RWPE1 (cell line): ENCODE data around the gene KLHL14.
A peak's percentile ranks its signal among the peaks of the same experiment; 100 is the strongest.
"Not testable (repeated sequence)": the region's sequence is repeated elsewhere in the genome, so short reads cannot be mapped to it uniquely, and the experiment has no call there.

Experiments
- CTCF ChIA-PET: fragments of 350-600 bp; sonication (Branson Sonifier 250); formaldehyde crosslinking; extraction: SDS; loops from one replicate; lab custom pipeline; 2021; lab: Yijun Ruan, JAX
- POLR2A ChIA-PET: fragments of 400-600 bp; formaldehyde crosslinking; extraction: SDS; loops from one replicate; lab custom pipeline; 2020; ENCODE audit warnings: antibody characterized with exemption; ENCODE audit not compliant: low non-redundant PET; lab: Yijun Ruan, JAX
- DNase-seq: peaks from one replicate; pipeline ENCODE4 v3.0.0; 2012; ENCODE audit warnings: low spot score
- H3K27ac ChIP-seq: fragments of 450-650 bp; 2 replicates; pipeline ENCODE4 v1.5.1; 2017
- CTCF ChIP-seq: fragments of 450-650 bp; conservative IDR thresholded peaks from 2 replicates; pipeline ENCODE4 v1.5.1; 2017; ENCODE audit warnings: low read depth, mild to moderate bottlenecking

KLHL14 gene

GRCh38 chr18:32661486-32662299, 111.1 kb downstream of the KLHL14 start:
- ChIA-PET POLR2A (no interaction called here), CTCF (interaction anchor here (0.6 kb wide), 1 partner anchor 474 kb away, joined by 3 read pairs; no protein-coding TSS in a partner anchor)
- DNase-seq: peak; percentile 49

GRCh38 chr18:32654507-32654906, 118.3 kb downstream of the KLHL14 start:
- POLR2A ChIA-PET, DNase-seq, H3K27ac ChIP-seq, CTCF ChIA-PET: not testable (repeated sequence)

More at GRCh38 chr18:32661486-32662299, 111.1 kb downstream of the KLHL14 start:
- H3K27ac ChIP-seq: no peak overlapping the region
- no peak for TF ChIP-seq CTCF

GRCh38 chr18:32637659-32638058, 135.2 kb downstream of the KLHL14 start:
- DNase-seq, CTCF ChIA-PET, POLR2A ChIA-PET, H3K27ac ChIP-seq: not testable (repeated sequence)

- DNase-seq: no peak
- no peak overlapping the region for H3K27ac ChIP-seq
- CTCF ChIA-PET: no interaction called here
- TF ChIP-seq CTCF: no peak
- POLR2A ChIA-PET: no interaction called here
Measured at GRCh38 chr18:32637226-32637625, 135.6 kb downstream of the KLHL14 start.

- POLR2A ChIA-PET: no interaction called here
- TF ChIP-seq CTCF: no peak
- CTCF ChIA-PET: no interaction called here
- DNase-seq: no peak
- H3K27ac ChIP-seq: no peak overlapping the region
Measured at GRCh38 chr18:32634876-32635431, 137.9 kb downstream of the KLHL14 start.

GRCh38 chr18:32629981-32630700, 142.7 kb downstream of the KLHL14 start:
- no peak for TF ChIP-seq CTCF
- ChIA-PET POLR2A (no interaction called here), CTCF (interaction anchor here (0.6 kb wide), 1 partner anchor 571 kb away, joined by 3 read pairs; no protein-coding TSS in a partner anchor)
- no peak for DNase-seq
- no peak overlapping the region for H3K27ac ChIP-seq

GRCh38 chr18:32629292-32629691, 143.5 kb downstream of the KLHL14 start:
- no peak for DNase-seq
- ChIA-PET POLR2A (no interaction called here), CTCF (interaction anchor here (0.6 kb wide), 1 partner anchor 572 kb away, joined by 3 read pairs; no protein-coding TSS in a partner anchor)
- H3K27ac ChIP-seq: no peak overlapping the region
- TF ChIP-seq CTCF: no peak
